Hippocampal formation (tissue), 2 donors: ENCODE data around the gene RNF14.
A peak's percentile ranks its signal among the peaks of the same experiment; 100 is the strongest.

ENCODE experiments used
- DNase-seq, 2 donors: peaks; one replicate each; lab custom pipeline; 2025; lab: John Stamatoyannopoulos, UW

The RNF14 gene

GRCh38 chr5:141978389-141978788 is 9.5 kb downstream of the RNF14 start:
- DNase-seq, result no peak

GRCh38 chr5:141982626-141983025 is 13.7 kb downstream of the RNF14 start:
- no peak for DNase-seq

- DNase-seq, result no peak
These were observed 17.2 kb downstream of the RNF14 start for GRCh38 chr5:141986072-141986471.

GRCh38 chr5:141989720-141990119 is 20.8 kb downstream of the RNF14 start:
- DNase-seq, result no peak

- DNase-seq, result peak; percentile 31 to 49
These were observed 23.6 kb downstream of the RNF14 start for GRCh38 chr5:141992349-141992963.

GRCh38 chr5:141994511-141995136 is 25.7 kb downstream of the RNF14 start:
- no peak for DNase-seq

GRCh38 chr5:141995656-141996055 is 26.8 kb downstream of the RNF14 start:
- no peak for DNase-seq

- DNase-seq, result no peak
These were observed 28.6 kb downstream of the RNF14 start for GRCh38 chr5:141997358-141997960.

GRCh38 chr5:142000173-142000572 is 31.3 kb downstream of the RNF14 start:
- DNase-seq, result no peak

- no peak for DNase-seq
These were observed 32.0 kb downstream of the RNF14 start for GRCh38 chr5:142000704-142001484.

- DNase-seq, result no peak
These were observed 34.4 kb downstream of the RNF14 start for GRCh38 chr5:142003266-142003800.

- DNase-seq, result no peak
These were observed 37.7 kb downstream of the RNF14 start for GRCh38 chr5:142006363-142007236.

GRCh38 chr5:142007237-142007544 is 38.3 kb downstream of the RNF14 start:
- DNase-seq, result no peak

- DNase-seq, result no peak
These were observed 39.9 kb downstream of the RNF14 start for GRCh38 chr5:142008813-142009212.

- no peak for DNase-seq
These were observed 41.0 kb downstream of the RNF14 start for GRCh38 chr5:142009886-142010285.

- DNase-seq, result no peak
These were observed 42.8 kb downstream of the RNF14 start for GRCh38 chr5:142011572-142012185.

- DNase-seq, result peak; percentile 23 to 42
These were observed 43.4 kb downstream of the RNF14 start for GRCh38 chr5:142012186-142012785.

- DNase-seq, result peak; percentile 60 to 76
These were observed 44.0 kb downstream of the RNF14 start, which contains the start of gene GNPDA1 for GRCh38 chr5:142012792-142013388. Gene GNPDA1, minus strand, starts transcription at chr5:142013027. Its CDS starts 992 bp downstream, at chr5:142012035.

GRCh38 chr5:142013734-142014521 is 45.0 kb downstream of the RNF14 start:
- peak in 1 of 2 donors; percentile 34 for DNase-seq
